Keratinocyte (primary cell): ENCODE results near the gene DNAAF8. TPM values are rescaled to one million over a fixed set of nuclear protein-coding genes. Genes with fewer than 3 reads are reported as not detected.

Experiments used
- DNase-seq: peaks from one replicate; pipeline ENCODE4 v3.0.0-alpha.2; 2011; ENCODE audit warnings: low read depth, missing footprints, low spot score
- FAIRE-seq: peaks from 2 replicates; lab custom pipeline; 2011; peaks lifted over from hg19 to GRCh38; lab: Jason Lieb, UNC
- H2AFZ ChIP-seq: 2 replicates; pipeline ENCODE4 v1.6.0; 2012; ENCODE audit warnings: low read length, control low read depth, inconsistent platforms; ENCODE audit not compliant: control insufficient read depth
- H3K27ac ChIP-seq: 2 replicates; pipeline ENCODE4 v1.5.1; 2011; ENCODE audit warnings: low read length; ENCODE audit not compliant: control insufficient read depth, insufficient read depth
- H3K27me3 ChIP-seq: 3 replicates; pipeline ENCODE4 v1.6.0; 2011; ENCODE audit warnings: low read length; ENCODE audit not compliant: control insufficient read depth, insufficient read depth; ENCODE audit errors: extremely low read depth
- H3K36me3 ChIP-seq, 2 experiments: 2 replicates in 1 of 2; 3 replicates in 1 of 2; pipeline ENCODE4 v1.5.1; 2011; ENCODE audit warnings: low read length in 2 of 2, mild to moderate bottlenecking in 1 of 2; ENCODE audit not compliant: control insufficient read depth in 2 of 2, insufficient read depth in 2 of 2; ENCODE audit errors: extremely low read depth in 1 of 2
- H3K4me1 ChIP-seq: 3 replicates; pipeline ENCODE4 v1.5.1; 2011; ENCODE audit warnings: low read length; ENCODE audit not compliant: control insufficient read depth, insufficient read depth; ENCODE audit errors: extremely low read depth
- H3K4me2 ChIP-seq: 3 replicates; pipeline ENCODE4 v1.6.0; 2011; ENCODE audit warnings: low read depth, low read length; ENCODE audit not compliant: control insufficient read depth, insufficient read depth; ENCODE audit errors: extremely low read depth
- H3K4me3 ChIP-seq, 3 experiments: fragments of 200-600 bp in 1 of 3; sonication (generic) in 1 of 3; 2 replicates in 2 of 3; 3 replicates in 1 of 3; pipeline ENCODE4 v1.5.1; 2011 to 2016; ENCODE audit warnings: low read length in 3 of 3, mild to moderate bottlenecking in 3 of 3, control low read depth in 2 of 3, inconsistent platforms in 1 of 3, low read depth in 1 of 3, mixed read lengths in 1 of 3, mixed run types in 1 of 3, moderate library complexity in 1 of 3; ENCODE audit not compliant: control insufficient read depth in 2 of 3, insufficient read depth in 2 of 3; ENCODE audit errors: extremely low read depth in 1 of 3
- H3K79me2 ChIP-seq: 2 replicates; pipeline ENCODE4 v1.6.0; 2012; ENCODE audit warnings: low read length; ENCODE audit not compliant: control insufficient read depth, insufficient read depth
- H3K9ac ChIP-seq: 3 replicates; pipeline ENCODE4 v1.6.0; 2011; ENCODE audit warnings: low read length; ENCODE audit not compliant: control insufficient read depth, insufficient read depth; ENCODE audit errors: extremely low read depth
- H3K9me1 ChIP-seq: 3 replicates; pipeline ENCODE4 v1.6.0; 2011; ENCODE audit warnings: low read length; ENCODE audit not compliant: control insufficient read depth, insufficient read depth; ENCODE audit errors: extremely low read depth
- H3K9me3 ChIP-seq: 2 replicates; pipeline ENCODE4 v1.5.1; 2012; ENCODE audit warnings: low read depth, low read length; ENCODE audit not compliant: control insufficient read depth
- H4K20me1 ChIP-seq: 3 replicates; pipeline ENCODE4 v1.6.0; 2011; ENCODE audit warnings: low read length; ENCODE audit not compliant: control insufficient read depth, insufficient read depth; ENCODE audit errors: extremely low read depth
- CTCF ChIP-seq, 3 experiments: IDR thresholded peaks in 1 of 3; conservative IDR thresholded peaks in 1 of 3; optimal IDR thresholded peaks in 1 of 3; 2 replicates in 2 of 3; 3 replicates in 1 of 3; pipeline versions ENCODE3 to v1.5.1; 2011; ENCODE audit warnings: low read length in 3 of 3, mild to moderate bottlenecking in 3 of 3, moderate library complexity in 2 of 3, control low read depth in 1 of 3, inconsistent platforms in 1 of 3; ENCODE audit not compliant: insufficient read depth in 2 of 3; ENCODE audit errors: extremely low read depth in 1 of 3
- EZH2 ChIP-seq: IDR thresholded peaks from one replicate; pipeline ENCODE4 v1.6.1; 2012; ENCODE audit warnings: inconsistent platforms, mild to moderate bottlenecking, low read length, moderate library complexity
- dilution Hi-C: fragments of 300-500 bp; cut with MboI; formaldehyde crosslinking; loops from one replicate; pipeline ENCODE4 v1.7.0; 2020; ENCODE audit warnings: low sequenced_read_pairs; ENCODE audit not compliant: extremely low pct_ligation_motif_present
- polyA plus RNA-seq, 5 experiments: library from polyadenylated mRNA; depleted of rRNA in 3 of 5; stranded (reverse) in 3 of 5; stranded (forward) in 1 of 5; unstranded in 1 of 5; fragments of >200 nt; gene quantifications; 1 replicate in 1 of 5; 2 replicates in 3 of 5; 3 replicates in 1 of 5; pipeline versions ENCODE4 v1.2.1 to v1.2.3, GENCODE V29; 2011 to 2012; ENCODE audit warnings: missing spikeins in 2 of 5, low read depth in 1 of 5, low replicate concordance in 1 of 5

The DNAAF8 gene
- polyA plus RNA-seq, 1 donor (not counting 4 experiments of a cell fraction or from before 2014, with no cell fraction given): 0.26 TPM

- Histone ChIP-seq H3K4me3 (peak overlapping the region; percentile 65 to 86 (median 70)), H3K4me1 (peaks cover 5% of the 10 kb centered on the region), H3K27me3 (peaks cover 3% of the 10 kb centered on the region), H3K36me3 (peaks cover 14 to 15% of the 10 kb centered on the region in 2 experiments), H3K9me1 (no peaks in the 10 kb centered on the region), H3K9me3 (no peaks in the 10 kb centered on the region), H4K20me1 (no peaks in the 10 kb centered on the region), H3K79me2 (peaks cover 30% of the 10 kb centered on the region), H3K27ac (peak overlapping the region; percentile 37), H2AFZ (peak overlapping the region; percentile 88), H3K9ac (peak overlapping the region; percentile 84), H3K4me2 (peak overlapping the region; percentile 80)
- TF ChIP-seq EZH2 (no peak), CTCF (optimal IDR thresholded peaks at IDR 0.05 in 1 of 3, IDR thresholded peaks at IDR 0.05 in 1 of 3, conservative IDR thresholded peaks at IDR 0.05 in 1 of 3; ENCODE audit: extremely low read depth in 1 of 3, insufficient read depth in 2 of 3, low read length in 3 of 3) (no peak)
- DNase-seq (no peak), FAIRE-seq (no peak)
- dilution Hi-C loops: no loop called here
Observed at GRCh38 chr16:4733747-4734062, 632 bp upstream of the DNAAF8 start.

- no peaks in the 10 kb centered on the region for H4K20me1 ChIP-seq
- FAIRE-seq (no peak), DNase-seq (no peak)
- peak overlapping the region; percentile 72 for H3K4me2 ChIP-seq
- dilution Hi-C loops: no loop called here
- no peaks in the 10 kb centered on the region for H3K9me1 ChIP-seq
- peak overlapping the region; percentile 95 for H2AFZ ChIP-seq
- H3K4me1 ChIP-seq: peaks cover 5% of the 10 kb centered on the region
- H3K27ac ChIP-seq: peak overlapping the region; percentile 37
- H3K36me3 ChIP-seq: peaks cover 8 to 9% of the 10 kb centered on the region in 2 experiments
- peaks cover 3% of the 10 kb centered on the region for H3K27me3 ChIP-seq
- H3K79me2 ChIP-seq: peaks cover 27% of the 10 kb centered on the region
- peak overlapping the region; percentile 84 for H3K9ac ChIP-seq
- TF ChIP-seq EZH2 (no peak), CTCF (optimal IDR thresholded peaks at IDR 0.05 in 1 of 3, IDR thresholded peaks at IDR 0.05 in 1 of 3, conservative IDR thresholded peaks at IDR 0.05 in 1 of 3; ENCODE audit: extremely low read depth in 1 of 3, insufficient read depth in 2 of 3, low read length in 3 of 3) (no peak)
- H3K9me3 ChIP-seq: no peaks in the 10 kb centered on the region
- H3K4me3 ChIP-seq: peak overlapping the region; percentile 65 to 86 (median 70)
Observed at GRCh38 chr16:4734730-4735535, 596 bp downstream of the DNAAF8 start.
